ENCODE results near the gene SERINC3. TPM values are rescaled to one million over a fixed set of nuclear protein-coding genes. Genes with fewer than 3 reads are reported as not detected.

SERINC3 gene
- total and polyA plus RNA-seq, 2 experiments from 2014 or later = 18.1 to 33.0 TPM

GRCh38 chr20:44570367-44570766, 48.5 kb upstream of the SERINC3 start (continued):
- TF ChIP-seq ZNF462 (CRISPR knock-in tag; IDR thresholded peaks at IDR 0.05) = no peak
- TF ChIP-seq EZH2phosphoT487 (IDR thresholded peaks at IDR 0.05; ENCODE audit: unreplicated experiment) = no peak

GRCh38 chr20:44566811-44567210, 44.9 kb upstream of the SERINC3 start:
- H3K9me2 ChIP-seq (ENCODE audit: insufficient read depth) = no peaks in the 10 kb centered on the region
- no peak for DNase-seq (ENCODE audit: low spot score)
- no peak for ATAC-seq
- no peak overlapping the region for H3K4me2 ChIP-seq
- H3F3A ChIP-seq (replicated peaks; ENCODE audit: low read depth) = no peaks in the 10 kb centered on the region
- no peaks in the 10 kb centered on the region for H3K4me1 ChIP-seq (ENCODE audit: insufficient read depth)
- 0 out of 2 replicates have a peak, but pooled peaks cover 5% of the 10 kb centered on the region for H3K79me2 ChIP-seq (replicated peaks; ENCODE audit: insufficient read depth)
- H3K27me3 Mint-ChIP-seq (ENCODE audit: insufficient read depth, low read depth, poor library complexity) = no peaks in the 10 kb centered on the region
- H2AFZ ChIP-seq = no peak overlapping the region
- no peaks in the 10 kb centered on the region for H3K9me3 Mint-ChIP-seq
- H3K27ac Mint-ChIP-seq = no peak overlapping the region
- H3K36me3 ChIP-seq (ENCODE audit: insufficient read depth) = no peaks in the 10 kb centered on the region
- no peaks in the 10 kb centered on the region for H3K27me3 ChIP-seq (ENCODE audit: insufficient read depth)
- H3K4me1 Mint-ChIP-seq = no peaks in the 10 kb centered on the region
- no peak overlapping the region for H3K4me3 Mint-ChIP-seq
- no peak overlapping the region for H3K27ac ChIP-seq (ENCODE audit: low read depth)
- no peaks in the 10 kb centered on the region for H3K36me3 Mint-ChIP-seq (ENCODE audit: low read depth)
- H3K4me3 ChIP-seq = no peak overlapping the region
- no peaks in the 10 kb centered on the region for H4K20me1 ChIP-seq (replicated peaks; ENCODE audit: insufficient read depth)
- no peak for TF ChIP-seq CTCF (conservative IDR thresholded peaks at IDR 0.05; ENCODE audit: low read depth in 2 of 2)
- no peak for TF ChIP-seq POLR2AphosphoS5 (IDR thresholded peaks at IDR 0.05; ENCODE audit: low read depth)
- no peak for TF ChIP-seq CREB1 (CRISPR knock-in tag; IDR thresholded peaks at IDR 0.05; ENCODE audit: low read depth)
- no peak for TF ChIP-seq STAT1 (IDR thresholded peaks at IDR 0.05; ENCODE audit: unreplicated experiment)
- no peak for TF ChIP-seq REST (IDR thresholded peaks at IDR 0.05; ENCODE audit: unreplicated experiment)
- no peak for TF ChIP-seq JUNB (IDR thresholded peaks at IDR 0.05; ENCODE audit: unreplicated experiment)
- TF ChIP-seq EZH2phosphoT487 (IDR thresholded peaks at IDR 0.05; ENCODE audit: unreplicated experiment) = no peak

Data from GM23338 (cell line).